Esophagus squamous epithelium (tissue), 4 donors: Measurements from ENCODE around the gene ASS1.

Source experiments
- CTCF ChIP-seq, 6 experiments: fragments of 450-650 bp in 4 of 6; fragments of 200-600 bp in 2 of 6; sonication (generic) in 2 of 6; IDR thresholded peaks; one replicate each; pipeline ENCODE4 v1.5.1; 2016 to 2019; ENCODE audit warnings: antibody characterized with exemption in 6 of 6, mild to moderate bottlenecking in 4 of 6, moderate library complexity in 4 of 6
- POLR2A ChIP-seq, 4 donors: fragments of 450-650 bp; IDR thresholded peaks; one replicate each; pipeline ENCODE4 v1.6.1; 2017; ENCODE audit warnings: antibody characterized with exemption in 4 of 4, mild to moderate bottlenecking in 4 of 4, moderate library complexity in 3 of 4

- TF ChIP-seq CTCF (IDR thresholded peaks at IDR 0.05) = no peak
- no peak for TF ChIP-seq POLR2A (IDR thresholded peaks at IDR 0.05)
These were observed 3.4 kb downstream of the ASS1 start for GRCh38 chr9:130448035-130448624.
